ENCODE measurements around the gene QKI.
A peak's percentile ranks its signal among the peaks of the same experiment; 100 is the strongest.

Gene QKI

GRCh38 chr6:163412341-163412740 lies 2.2 kb upstream of the QKI start:
- H3K9ac ChIP-seq (ENCODE audit: low read length), result no peak overlapping the region

GRCh38 chr6:163412801-163413344 lies 1.6 kb upstream of the QKI start:
- Histone ChIP-seq H3K79me2 (ENCODE audit: low read length) (peaks cover 23% of the 10 kb centered on the region), H3K9me3 (replicated peaks; ENCODE audit: insufficient read depth, low read length) (no peaks in the 10 kb centered on the region), H3K4me1 (ENCODE audit: low read length) (no peaks in the 10 kb centered on the region), H4K20me1 (ENCODE audit: insufficient read depth, low read length) (peaks cover 7% of the 10 kb centered on the region), H3K27me3 (replicated peaks; ENCODE audit: insufficient read depth, low read length) (no peaks in the 10 kb centered on the region), H3K4me3 (ENCODE audit: low read length) (peak overlapping the region; percentile 55), H2AFZ (ENCODE audit: low read length) (0 out of 2 replicates have a peak overlapping the region, but pooled peaks have one; percentile 35), H3K9me2 (replicated peaks; ENCODE audit: insufficient read depth, low read length) (no peaks in the 10 kb centered on the region), H3F3A (ENCODE audit: insufficient read depth, low read length) (peaks cover 7% of the 10 kb centered on the region), H3K9ac (ENCODE audit: low read length) (0 out of 2 replicates have a peak overlapping the region, but pooled peaks have one; percentile 45), H3K27ac (ENCODE audit: low read length) (no peak overlapping the region), H3K36me3 (replicated peaks; ENCODE audit: insufficient read depth, low read length) (no peaks in the 10 kb centered on the region), H3K4me2 (ENCODE audit: low read depth, low read length) (peak overlapping the region; percentile 69; the same call in 1 of the 2 replicates)
- no peak for TF ChIP-seq EZH2phosphoT487 (IDR thresholded peaks at IDR 0.05; ENCODE audit: low read length)
- TF ChIP-seq CTCF (IDR thresholded peaks at IDR 0.05; ENCODE audit: low read length), result no peak
- TF ChIP-seq EZH2 (optimal IDR thresholded peaks at IDR 0.05; ENCODE audit: low read depth, low read length), result no peak
- DNase-seq, result no peak

More at GRCh38 chr6:163412341-163412740, 2.2 kb upstream of the QKI start:
- H4K20me1 ChIP-seq (ENCODE audit: insufficient read depth, low read length), result peaks cover 3% of the 10 kb centered on the region
- H3F3A ChIP-seq (ENCODE audit: insufficient read depth, low read length), result peaks cover 7% of the 10 kb centered on the region
- no peak overlapping the region for H3K27ac ChIP-seq (ENCODE audit: low read length)
- TF ChIP-seq EZH2 (optimal IDR thresholded peaks at IDR 0.05; ENCODE audit: low read depth, low read length), result no peak
- no peak for TF ChIP-seq CTCF (IDR thresholded peaks at IDR 0.05; ENCODE audit: low read length)
- no peak for TF ChIP-seq EZH2phosphoT487 (IDR thresholded peaks at IDR 0.05; ENCODE audit: low read length)
- H3K4me1 ChIP-seq (ENCODE audit: low read length), result no peaks in the 10 kb centered on the region
- no peaks in the 10 kb centered on the region for H3K27me3 ChIP-seq (replicated peaks; ENCODE audit: insufficient read depth, low read length)
- no peak for DNase-seq
- H3K9me3 ChIP-seq (replicated peaks; ENCODE audit: insufficient read depth, low read length), result no peaks in the 10 kb centered on the region
- no peak overlapping the region for H3K4me2 ChIP-seq (ENCODE audit: low read depth, low read length)
- H3K9me2 ChIP-seq (replicated peaks; ENCODE audit: insufficient read depth, low read length), result no peaks in the 10 kb centered on the region
- peaks cover 17% of the 10 kb centered on the region for H3K79me2 ChIP-seq (ENCODE audit: low read length)
- no peaks in the 10 kb centered on the region for H3K36me3 ChIP-seq (replicated peaks; ENCODE audit: insufficient read depth, low read length)
- no peak overlapping the region for H2AFZ ChIP-seq (ENCODE audit: low read length)
- H3K4me3 ChIP-seq (ENCODE audit: low read length), result no peak overlapping the region

GRCh38 chr6:163413345-163414116 lies 987 bp upstream of the QKI start:
- Histone ChIP-seq H3K27ac (ENCODE audit: low read length) (peak overlapping the region; percentile 66; the same call in 1 of the 2 replicates), H3K4me3 (ENCODE audit: low read length) (peak overlapping the region; percentile 55)

More at GRCh38 chr6:163413345-163414116, 987 bp upstream of the QKI start:
- peak; percentile 68 for DNase-seq
- H2AFZ ChIP-seq (ENCODE audit: low read length), result 0 out of 2 replicates have a peak overlapping the region, but pooled peaks have one; percentile 35
- H3K27me3 ChIP-seq (replicated peaks; ENCODE audit: insufficient read depth, low read length), result no peaks in the 10 kb centered on the region
- no peaks in the 10 kb centered on the region for H3K36me3 ChIP-seq (replicated peaks; ENCODE audit: insufficient read depth, low read length)
- no peaks in the 10 kb centered on the region for H3K9me3 ChIP-seq (replicated peaks; ENCODE audit: insufficient read depth, low read length)
- H3K4me2 ChIP-seq (ENCODE audit: low read depth, low read length), result peak overlapping the region; percentile 69; the same call in 1 of the 2 replicates
- H3K4me1 ChIP-seq (ENCODE audit: low read length), result no peaks in the 10 kb centered on the region
- peaks cover 7% of the 10 kb centered on the region for H3F3A ChIP-seq (ENCODE audit: insufficient read depth, low read length)
- peaks cover 28% of the 10 kb centered on the region for H3K79me2 ChIP-seq (ENCODE audit: low read length)
- TF ChIP-seq EZH2 (optimal IDR thresholded peaks at IDR 0.05; ENCODE audit: low read depth, low read length) (no peak), EZH2phosphoT487 (IDR thresholded peaks at IDR 0.05; ENCODE audit: low read length) (no peak), CTCF (IDR thresholded peaks at IDR 0.05; ENCODE audit: low read length) (no peak)
- H3K9me2 ChIP-seq (replicated peaks; ENCODE audit: insufficient read depth, low read length), result no peaks in the 10 kb centered on the region
- peaks cover 7% of the 10 kb centered on the region for H4K20me1 ChIP-seq (ENCODE audit: insufficient read depth, low read length)
- peak overlapping the region; percentile 45; the same call in 1 of the 2 replicates for H3K9ac ChIP-seq (ENCODE audit: low read length)

All from MM.1S (cell line).